Measurements from ENCODE around the gene C16orf78. TPM values are rescaled to one million over a fixed set of nuclear protein-coding genes. Genes with fewer than 3 reads are reported as not detected.
"Not testable (repeated sequence)": the region's sequence is repeated elsewhere in the genome, so short reads cannot be mapped to it uniquely, and the experiment has no call there.

The C16orf78 gene
- total and polyA plus RNA-seq, 9 donors, result not detected

GRCh38 chr16:49359591-49359990 is 14.0 kb upstream of the C16orf78 start:
- DNase-seq, result no peak
- Histone ChIP-seq H3K27ac (ENCODE audit: low read length) (no peak overlapping the region), H3K36me3 (ENCODE audit: control insufficient read depth, insufficient read depth, low read length) (no peaks in the 10 kb centered on the region), H3K9me3 (replicated peaks; ENCODE audit: control insufficient read depth, low read depth, low read length) (no peaks in the 10 kb centered on the region), H3K4me1 (ENCODE audit: control insufficient read depth, insufficient read depth, low read length) (peaks cover 4% of the 10 kb centered on the region), H3K27me3 (ENCODE audit: control insufficient read depth, insufficient read depth, low read length) (peaks cover 2% of the 10 kb centered on the region), H3K4me3 (ENCODE audit: low read length) (no peak overlapping the region)
- WGBS (ENCODE audit: insufficient coverage), result 83% methylated on average over 2 of the region's 4 CpGs

GRCh38 chr16:49361731-49362130 is 11.9 kb upstream of the C16orf78 start:
- not testable (repeated sequence) for H3K27me3 ChIP-seq (ENCODE audit: control insufficient read depth, insufficient read depth, low read length); H3K36me3 ChIP-seq (ENCODE audit: control insufficient read depth, insufficient read depth, low read length); H3K4me1 ChIP-seq (ENCODE audit: control insufficient read depth, insufficient read depth, low read length); H3K27ac ChIP-seq (ENCODE audit: low read length); DNase-seq; H3K9me3 ChIP-seq (replicated peaks; ENCODE audit: control insufficient read depth, low read depth, low read length); H3K4me3 ChIP-seq (ENCODE audit: low read length)
- 77% methylated on average over 5 of the region's 6 CpGs for WGBS (ENCODE audit: insufficient coverage)

- Histone ChIP-seq H3K4me3 (ENCODE audit: low read length) (no peak overlapping the region), H3K4me1 (ENCODE audit: control insufficient read depth, insufficient read depth, low read length) (peaks cover 4% of the 10 kb centered on the region), H3K27ac (ENCODE audit: low read length) (no peak overlapping the region), H3K36me3 (ENCODE audit: control insufficient read depth, insufficient read depth, low read length) (no peaks in the 10 kb centered on the region), H3K27me3 (ENCODE audit: control insufficient read depth, insufficient read depth, low read length) (no peaks in the 10 kb centered on the region), H3K9me3 (replicated peaks; ENCODE audit: control insufficient read depth, low read depth, low read length) (no peaks in the 10 kb centered on the region)
- WGBS (ENCODE audit: insufficient coverage), result 80% methylated on average over 1 of the region's 3 CpGs
- DNase-seq, result no peak
These were observed 11.4 kb upstream of the C16orf78 start for GRCh38 chr16:49362230-49362629.

GRCh38 chr16:49365711-49366509 is 7.7 kb upstream of the C16orf78 start:
- no peak overlapping the region for H3K27ac ChIP-seq (ENCODE audit: low read length)
- no peaks in the 10 kb centered on the region for H3K9me3 ChIP-seq (replicated peaks; ENCODE audit: control insufficient read depth, low read depth, low read length)
- no peak for DNase-seq
- no peaks in the 10 kb centered on the region for H3K27me3 ChIP-seq (ENCODE audit: control insufficient read depth, insufficient read depth, low read length)
- H3K4me1 ChIP-seq (ENCODE audit: control insufficient read depth, insufficient read depth, low read length), result peaks cover 4% of the 10 kb centered on the region
- H3K36me3 ChIP-seq (ENCODE audit: control insufficient read depth, insufficient read depth, low read length), result no peaks in the 10 kb centered on the region
- H3K4me3 ChIP-seq (ENCODE audit: low read length), result no peak overlapping the region
- 89% methylated on average over 2 of the region's 4 CpGs for WGBS (ENCODE audit: insufficient coverage)

GRCh38 chr16:49366669-49367068 is 6.9 kb upstream of the C16orf78 start:
- no peak overlapping the region for H3K4me3 ChIP-seq (ENCODE audit: low read length)
- 57% methylated on average over 1 of the region's 3 CpGs for WGBS (ENCODE audit: insufficient coverage)
- no peak overlapping the region for H3K27ac ChIP-seq (ENCODE audit: low read length)
- peaks cover 4% of the 10 kb centered on the region for H3K4me1 ChIP-seq (ENCODE audit: control insufficient read depth, insufficient read depth, low read length)
- peak; percentile 65 for DNase-seq
- no peaks in the 10 kb centered on the region for H3K9me3 ChIP-seq (replicated peaks; ENCODE audit: control insufficient read depth, low read depth, low read length)
- no peaks in the 10 kb centered on the region for H3K36me3 ChIP-seq (ENCODE audit: control insufficient read depth, insufficient read depth, low read length)
- no peaks in the 10 kb centered on the region for H3K27me3 ChIP-seq (ENCODE audit: control insufficient read depth, insufficient read depth, low read length)

GRCh38 chr16:49369651-49370611 is 3.7 kb upstream of the C16orf78 start:
- peak; percentile 70 for DNase-seq
- Histone ChIP-seq H3K9me3 (replicated peaks; ENCODE audit: control insufficient read depth, low read depth, low read length) (no peaks in the 10 kb centered on the region), H3K4me3 (ENCODE audit: low read length) (no peak overlapping the region), H3K36me3 (ENCODE audit: control insufficient read depth, insufficient read depth, low read length) (no peaks in the 10 kb centered on the region), H3K27ac (ENCODE audit: low read length) (no peak overlapping the region), H3K27me3 (ENCODE audit: control insufficient read depth, insufficient read depth, low read length) (no peaks in the 10 kb centered on the region), H3K4me1 (ENCODE audit: control insufficient read depth, insufficient read depth, low read length) (peaks cover 4% of the 10 kb centered on the region)
- WGBS (ENCODE audit: insufficient coverage), result 48% methylated on average over 2 of the region's 3 CpGs

- H3K36me3 ChIP-seq (ENCODE audit: control insufficient read depth, insufficient read depth, low read length), result no peaks in the 10 kb centered on the region
- H3K9me3 ChIP-seq (replicated peaks; ENCODE audit: control insufficient read depth, low read depth, low read length), result no peaks in the 10 kb centered on the region
- no peaks in the 10 kb centered on the region for H3K4me1 ChIP-seq (ENCODE audit: control insufficient read depth, insufficient read depth, low read length)
- 91% methylated on average over 3 of the region's 4 CpGs for WGBS (ENCODE audit: insufficient coverage)
- peaks cover 5% of the 10 kb centered on the region for H3K27me3 ChIP-seq (ENCODE audit: control insufficient read depth, insufficient read depth, low read length)
- no peak for DNase-seq
- no peak overlapping the region for H3K4me3 ChIP-seq (ENCODE audit: low read length)
- H3K27ac ChIP-seq (ENCODE audit: low read length), result no peak overlapping the region
These were observed 2.6 kb downstream of the C16orf78 start for GRCh38 chr16:49376206-49376605.

GRCh38 chr16:49377196-49377755 is 3.7 kb downstream of the C16orf78 start:
- no peak overlapping the region for H3K27ac ChIP-seq (ENCODE audit: low read length)
- peaks cover 5% of the 10 kb centered on the region for H3K27me3 ChIP-seq (ENCODE audit: control insufficient read depth, insufficient read depth, low read length)
- no peaks in the 10 kb centered on the region for H3K4me1 ChIP-seq (ENCODE audit: control insufficient read depth, insufficient read depth, low read length)
- no peak overlapping the region for H3K4me3 ChIP-seq (ENCODE audit: low read length)
- H3K9me3 ChIP-seq (replicated peaks; ENCODE audit: control insufficient read depth, low read depth, low read length), result no peaks in the 10 kb centered on the region
- 85% methylated on average over 6 of the region's 7 CpGs for WGBS (ENCODE audit: insufficient coverage)
- DNase-seq, result no peak
- no peaks in the 10 kb centered on the region for H3K36me3 ChIP-seq (ENCODE audit: control insufficient read depth, insufficient read depth, low read length)

- H3K9me3 ChIP-seq (replicated peaks; ENCODE audit: control insufficient read depth, low read depth, low read length), result no peaks in the 10 kb centered on the region
- no peaks in the 10 kb centered on the region for H3K4me1 ChIP-seq (ENCODE audit: control insufficient read depth, insufficient read depth, low read length)
- H3K27ac ChIP-seq (ENCODE audit: low read length), result no peak overlapping the region
- no peaks in the 10 kb centered on the region for H3K36me3 ChIP-seq (ENCODE audit: control insufficient read depth, insufficient read depth, low read length)
- no CpG with 5 or more reads among the region's 11 CpGs for WGBS (ENCODE audit: insufficient coverage)
- peaks cover 5% of the 10 kb centered on the region for H3K27me3 ChIP-seq (ENCODE audit: control insufficient read depth, insufficient read depth, low read length)
- H3K4me3 ChIP-seq (ENCODE audit: low read length), result no peak overlapping the region
- DNase-seq, result no peak
These were observed 4.6 kb downstream of the C16orf78 start for GRCh38 chr16:49378238-49378637.

GRCh38 chr16:49378816-49379215 is 5.2 kb downstream of the C16orf78 start:
- WGBS (ENCODE audit: insufficient coverage), result no CpG with 5 or more reads among the region's 1 CpG
- no peaks in the 10 kb centered on the region for H3K9me3 ChIP-seq (replicated peaks; ENCODE audit: control insufficient read depth, low read depth, low read length)
- H3K27me3 ChIP-seq (ENCODE audit: control insufficient read depth, insufficient read depth, low read length), result peaks cover 5% of the 10 kb centered on the region
- no peaks in the 10 kb centered on the region for H3K4me1 ChIP-seq (ENCODE audit: control insufficient read depth, insufficient read depth, low read length)
- no peak for DNase-seq
- H3K4me3 ChIP-seq (ENCODE audit: low read length), result no peak overlapping the region
- no peaks in the 10 kb centered on the region for H3K36me3 ChIP-seq (ENCODE audit: control insufficient read depth, insufficient read depth, low read length)
- no peak overlapping the region for H3K27ac ChIP-seq (ENCODE audit: low read length)

Data from muscle of leg (tissue), 11 donors.